HEK293T (cell line): ENCODE results near the gene TGFBR3L.

Experiments
- CTBP1 ChIP-seq: fragments of 450-650 bp; IDR thresholded peaks from 2 replicates; pipeline ENCODE4 v1.6.1; 2016; ENCODE audit warnings: borderline replicate concordance
- FOXK2 ChIP-seq: fragments of 450-650 bp; IDR thresholded peaks from 2 replicates; pipeline ENCODE4 v1.6.1; 2016; ENCODE audit warnings: mild to moderate bottlenecking
- L3MBTL2 ChIP-seq: fragments of 450-650 bp; conservative IDR thresholded peaks from 2 replicates; pipeline ENCODE4 v1.6.1; 2016; ENCODE audit warnings: mild to moderate bottlenecking

DNA sequence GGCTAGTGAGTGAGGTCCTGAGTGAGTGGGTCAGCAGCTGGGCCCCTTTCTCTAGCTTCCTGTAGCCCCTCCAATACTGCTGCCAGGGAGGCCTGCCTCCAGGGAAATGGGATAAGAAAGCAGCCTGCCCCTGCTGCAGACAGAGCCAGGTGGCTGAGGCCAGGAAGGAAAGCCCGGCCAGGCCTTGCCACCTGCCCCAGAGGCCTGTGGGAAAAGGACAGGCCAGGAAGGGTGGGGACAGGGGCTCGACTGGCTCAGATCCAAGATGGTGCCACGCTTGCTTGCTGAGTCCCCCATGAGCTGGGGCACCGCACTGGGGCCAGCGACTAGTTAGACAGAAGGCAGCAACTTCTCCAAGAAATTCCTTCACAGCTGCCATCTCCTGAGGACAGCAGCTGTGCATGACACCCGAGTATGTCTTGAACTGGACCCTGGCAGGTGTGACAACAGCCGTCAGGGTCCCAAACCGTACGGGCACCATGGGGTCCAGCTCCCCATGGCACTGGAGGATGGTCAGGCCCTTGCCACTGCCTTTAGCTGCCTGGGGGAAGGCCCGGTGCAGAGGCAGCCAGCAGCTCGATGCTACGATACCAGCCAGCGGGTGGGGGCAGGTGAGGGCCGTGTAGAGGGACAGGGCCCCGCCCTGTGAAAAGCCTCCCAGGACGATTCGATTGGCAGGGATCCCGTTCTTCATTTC, 35.4 kb upstream of the TGFBR3L start:
- TF ChIP-seq CTBP1 (no peak), L3MBTL2 (no peak), FOXK2 (no peak)
